Endothelial cell of umbilical vein (primary cell): ENCODE results near the gene VPS45. TPM values are rescaled to one million over a fixed set of nuclear protein-coding genes. Genes with fewer than 3 reads are reported as not detected.

Experiments
- BruUV-seq: library from RNA; stranded (reverse); fragments of 400-500 nt; replicated peaks from 2 replicates; lab custom pipeline; 2021; lab: Mats Ljungman, UMichigan
- CTCF ChIA-PET: fragments of 300-600, 350-600 bp; sonication (Branson Sonifier 250); formaldehyde crosslinking; loops from one replicate; lab custom pipeline; 2021; ENCODE audit warnings: antibody characterized with exemption, inconsistent platforms; lab: Charles Lee
- POLR2A ChIA-PET: fragments of 300-600, 350-600 bp; sonication (Branson Sonifier 250); formaldehyde crosslinking; loops from one replicate; lab custom pipeline; 2021; ENCODE audit warnings: antibody characterized with exemption, inconsistent platforms; lab: Charles Lee
- DNase-seq: peaks from one replicate; pipeline ENCODE4 v3.0.0-alpha.2; 2011; ENCODE audit warnings: low read depth, low spot score
- FAIRE-seq: peaks from 2 replicates; lab custom pipeline; 2011; peaks lifted over from hg19 to GRCh38; lab: Jason Lieb, UNC
- H2AFZ ChIP-seq: 2 replicates; pipeline ENCODE4 v1.6.0; 2012; ENCODE audit warnings: low read depth, low read length, control low read depth, inconsistent platforms
- H3K27ac ChIP-seq: 2 replicates; pipeline ENCODE4 v1.5.1; 2011; ENCODE audit warnings: low read depth, mild to moderate bottlenecking, control low read depth, low read length, moderate library complexity; ENCODE audit not compliant: insufficient read depth
- H3K27me3 ChIP-seq, 2 experiments: 2 replicates each; pipeline versions ENCODE4 v1.6.0 to v1.6.1; 2011; ENCODE audit warnings: low read length in 2 of 2, mixed read lengths in 1 of 2; ENCODE audit not compliant: control insufficient read depth in 2 of 2, insufficient read depth in 2 of 2
- H3K36me3 ChIP-seq, 2 experiments: 2 replicates in 1 of 2; 3 replicates in 1 of 2; pipeline ENCODE4 v1.5.1; 2011; ENCODE audit warnings: low read length in 2 of 2, mild to moderate bottlenecking in 1 of 2, moderate library complexity in 1 of 2; ENCODE audit not compliant: control insufficient read depth in 2 of 2, insufficient read depth in 2 of 2; ENCODE audit errors: extremely low read depth in 1 of 2
- H3K4me1 ChIP-seq: 3 replicates; pipeline ENCODE4 v1.5.1; 2011; ENCODE audit warnings: mild to moderate bottlenecking, low read length; ENCODE audit not compliant: control insufficient read depth, insufficient read depth; ENCODE audit errors: extremely low read depth
- H3K4me2 ChIP-seq: 2 replicates; pipeline ENCODE4 v1.6.1; 2011; ENCODE audit warnings: low read length, control low read depth, mixed read lengths; ENCODE audit not compliant: insufficient read depth
- H3K4me3 ChIP-seq, 3 experiments: fragments of 200-600 bp in 1 of 3; sonication (generic), shearing (Covaris generic) in 1 of 3; replicated peaks in 1 of 3; 2 replicates each; pipeline ENCODE4 v1.5.1; 2011 to 2016; ENCODE audit warnings: control low read depth in 3 of 3, low read length in 3 of 3, mild to moderate bottlenecking in 2 of 3, inconsistent platforms in 1 of 3, low read depth in 1 of 3, moderate library complexity in 1 of 3; ENCODE audit not compliant: insufficient read depth in 1 of 3
- H3K79me2 ChIP-seq: 2 replicates; pipeline ENCODE4 v1.6.0; 2012; ENCODE audit warnings: low read length, inconsistent platforms; ENCODE audit not compliant: control insufficient read depth, insufficient read depth
- H3K9ac ChIP-seq: replicated peaks from 2 replicates; pipeline ENCODE3; 2011; ENCODE audit warnings: low read length, control low read depth; ENCODE audit not compliant: insufficient read depth; ENCODE audit errors: extremely low read depth
- H3K9me1 ChIP-seq: replicated peaks from 3 replicates; pipeline ENCODE4 v1.6.0; 2011; ENCODE audit warnings: mild to moderate bottlenecking, low read length; ENCODE audit not compliant: control insufficient read depth, insufficient read depth; ENCODE audit errors: extremely low read depth
- H3K9me3 ChIP-seq: replicated peaks from 2 replicates; pipeline ENCODE4 v1.5.1; 2012; ENCODE audit warnings: low read length, inconsistent platforms; ENCODE audit not compliant: control insufficient read depth, insufficient read depth
- H4K20me1 ChIP-seq: replicated peaks from 2 replicates; pipeline ENCODE3; 2011; ENCODE audit warnings: mild to moderate bottlenecking, low read length; ENCODE audit not compliant: control insufficient read depth, insufficient read depth; ENCODE audit errors: extremely low read depth
- EZH2 ChIP-seq: IDR thresholded peaks from 2 replicates; pipeline ENCODE4 v1.6.1; 2012; ENCODE audit warnings: borderline replicate concordance, low read depth, mild to moderate bottlenecking, moderate library complexity, low read length, inconsistent platforms; ENCODE audit not compliant: severe bottlenecking
- FOS ChIP-seq: IDR thresholded peaks from 2 replicates; pipeline ENCODE4 v1.6.1; 2011; ENCODE audit warnings: mild to moderate bottlenecking, low read length, moderate library complexity, borderline replicate concordance; ENCODE audit not compliant: insufficient read depth
- GATA2 ChIP-seq: IDR thresholded peaks from 2 replicates; pipeline ENCODE4 v1.7.0; 2011; ENCODE audit warnings: low read depth, mild to moderate bottlenecking, moderate library complexity, mixed read lengths, low read length; ENCODE audit not compliant: insufficient read length, insufficient read depth
- JUN ChIP-seq: IDR thresholded peaks from 2 replicates; pipeline ENCODE4 v1.6.1; 2011; ENCODE audit warnings: borderline replicate concordance, low read depth; ENCODE audit not compliant: insufficient read length, insufficient read depth
- MYC ChIP-seq: IDR thresholded peaks from one replicate; pipeline ENCODE4 v1.6.1; 2011; ENCODE audit warnings: mild to moderate bottlenecking, low read depth, low read length
- POLR2A ChIP-seq: IDR thresholded peaks from 2 replicates; pipeline ENCODE4 v1.6.1; 2012; ENCODE audit warnings: low read depth, mild to moderate bottlenecking, control low read depth, low read length
- POLR2AphosphoS5 ChIP-seq: IDR thresholded peaks from 2 replicates; pipeline ENCODE4 v1.6.1; 2012; ENCODE audit warnings: low read depth, mild to moderate bottlenecking, control low read depth, low read length, moderate library complexity; ENCODE audit not compliant: insufficient read depth
- dilution Hi-C: fragments of 300-500 bp; cut with MboI; formaldehyde crosslinking; loops from one replicate; pipeline ENCODE4 v1.15.0; 2019; ENCODE audit warnings: low sequenced_read_pairs; ENCODE audit not compliant: extremely low pct_ligation_motif_present
- intact Hi-C: fragments of 100-400 bp; cut with micrococcal nuclease; formaldehyde crosslinking; loops from one replicate; pipeline ENCODE4 v1.10.0; 2022
- polyA plus RNA-seq, 4 experiments: library from polyadenylated mRNA; depleted of rRNA in 3 of 4; stranded (reverse) in 3 of 4; unstranded in 1 of 4; fragments of >200 nt; gene quantifications; 2 replicates each; pipeline versions ENCODE4 v1.2.1 to v1.2.3, GENCODE V29; 2011 to 2012; ENCODE audit warnings: missing spikeins in 1 of 4
- total RNA-seq: library from RNA; stranded (reverse); gene quantifications from 2 replicates; pipeline ENCODE4 v1.2.3, GENCODE V29; 2021
- TF ChIP-seq, protein P1 (sequence below), 2 donors: IDR thresholded peaks; 1 replicate in 1 of 2; 2 replicates in 1 of 2; pipeline ENCODE4 v1.5.1; 2011; ENCODE audit warnings: low read length in 2 of 2, mild to moderate bottlenecking in 2 of 2, moderate library complexity in 2 of 2, control low read depth in 1 of 2, inconsistent platforms in 1 of 2, low read depth in 1 of 2; ENCODE audit not compliant: insufficient read depth in 1 of 2; ENCODE audit errors: extremely low read depth in 1 of 2
- TF ChIP-seq, protein P2 (sequence below): IDR thresholded peaks from 2 replicates; pipeline ENCODE4 v1.6.1; 2011; ENCODE audit not compliant: insufficient read depth, insufficient read length

VPS45 gene
- total and polyA plus RNA-seq, 2 donors (not counting 3 experiments of a cell fraction or from before 2014, with no cell fraction given): 24.8 to 43.7 TPM

DNA sequence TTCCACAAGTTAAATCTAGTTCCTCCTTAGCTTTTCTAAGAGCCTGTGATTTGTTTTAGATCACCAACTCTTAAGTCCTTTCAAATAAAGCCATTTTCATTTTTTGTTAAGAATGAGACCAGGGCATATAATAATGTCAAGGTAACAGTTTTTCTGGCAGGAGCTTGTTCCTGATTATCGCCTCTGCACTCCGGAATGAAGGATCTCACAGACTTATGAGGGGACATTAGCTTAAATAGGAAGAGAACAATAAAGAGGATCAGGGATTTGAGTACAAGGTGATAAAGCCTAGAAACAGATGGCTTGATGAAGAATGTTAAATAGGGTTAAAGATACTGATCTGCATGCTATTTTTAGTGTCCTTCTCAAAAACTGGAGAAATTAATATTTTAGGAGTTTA lies 43.4 kb upstream of the VPS45 start:
- H3K36me3 ChIP-seq: no peaks in the 10 kb centered on the region
- H3K4me2 ChIP-seq: no peak overlapping the region
- H3K27me3 ChIP-seq: no peaks in the 10 kb centered on the region
- no peak overlapping the region for H2AFZ ChIP-seq
- no peaks in the 10 kb centered on the region for H3K9me1 ChIP-seq
- BruUV-seq: no TSS peak
- no peak overlapping the region for H3K27ac ChIP-seq
- TF ChIP-seq, protein P1, sequence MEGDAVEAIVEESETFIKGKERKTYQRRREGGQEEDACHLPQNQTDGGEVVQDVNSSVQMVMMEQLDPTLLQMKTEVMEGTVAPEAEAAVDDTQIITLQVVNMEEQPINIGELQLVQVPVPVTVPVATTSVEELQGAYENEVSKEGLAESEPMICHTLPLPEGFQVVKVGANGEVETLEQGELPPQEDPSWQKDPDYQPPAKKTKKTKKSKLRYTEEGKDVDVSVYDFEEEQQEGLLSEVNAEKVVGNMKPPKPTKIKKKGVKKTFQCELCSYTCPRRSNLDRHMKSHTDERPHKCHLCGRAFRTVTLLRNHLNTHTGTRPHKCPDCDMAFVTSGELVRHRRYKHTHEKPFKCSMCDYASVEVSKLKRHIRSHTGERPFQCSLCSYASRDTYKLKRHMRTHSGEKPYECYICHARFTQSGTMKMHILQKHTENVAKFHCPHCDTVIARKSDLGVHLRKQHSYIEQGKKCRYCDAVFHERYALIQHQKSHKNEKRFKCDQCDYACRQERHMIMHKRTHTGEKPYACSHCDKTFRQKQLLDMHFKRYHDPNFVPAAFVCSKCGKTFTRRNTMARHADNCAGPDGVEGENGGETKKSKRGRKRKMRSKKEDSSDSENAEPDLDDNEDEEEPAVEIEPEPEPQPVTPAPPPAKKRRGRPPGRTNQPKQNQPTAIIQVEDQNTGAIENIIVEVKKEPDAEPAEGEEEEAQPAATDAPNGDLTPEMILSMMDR (IDR thresholded peaks at IDR 0.05; ENCODE audit: extremely low read depth in 1 of 2, insufficient read depth in 1 of 2, low read depth in 1 of 2, low read length in 2 of 2): no peak
- no peak for TF ChIP-seq EZH2
- TF ChIP-seq POLR2AphosphoS5: no peak
- no peak for TF ChIP-seq JUN
- TF ChIP-seq FOS: no peak
- no peak for TF ChIP-seq MYC
- no peak for TF ChIP-seq POLR2A
- TF ChIP-seq, protein P2, sequence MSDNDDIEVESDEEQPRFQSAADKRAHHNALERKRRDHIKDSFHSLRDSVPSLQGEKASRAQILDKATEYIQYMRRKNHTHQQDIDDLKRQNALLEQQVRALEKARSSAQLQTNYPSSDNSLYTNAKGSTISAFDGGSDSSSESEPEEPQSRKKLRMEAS: no peak
- no peak for TF ChIP-seq GATA2
- no peak overlapping the region for H3K9ac ChIP-seq
- H3K79me2 ChIP-seq: no peaks in the 10 kb centered on the region
- dilution Hi-C loops: no loop called here
- no peak for DNase-seq
- ChIA-PET POLR2A (no interaction called here), CTCF (interaction anchor here (1.1 to 1.5 kb wide), 2 partner anchors 13 to 19 kb away, joined by 3 read pairs; no protein-coding TSS in a partner anchor)
- intact Hi-C loops: no loop called here
- H3K9me3 ChIP-seq: no peaks in the 10 kb centered on the region
- H4K20me1 ChIP-seq: no peaks in the 10 kb centered on the region
- FAIRE-seq: no peak
- H3K4me1 ChIP-seq: peaks cover 8% of the 10 kb centered on the region
- H3K4me3 ChIP-seq: no peak overlapping the region
